H9 (cell line): ENCODE data around the gene TDRD9. TPM values are rescaled to one million over a fixed set of nuclear protein-coding genes. Genes with fewer than 3 reads are reported as not detected.

ENCODE experiments used
- DNase-seq: peaks from one replicate; pipeline ENCODE4 v3.0.0-alpha.2; 2017
- H2AFZ ChIP-seq: one replicate; pipeline ENCODE4 v1.6.1; 2013; ENCODE audit warnings: mild to moderate bottlenecking, low read length, control low read depth, moderate library complexity
- H2AK5ac ChIP-seq: 2 replicates; pipeline ENCODE4 v1.6.1; 2013; ENCODE audit warnings: low read length, control low read depth, mixed read lengths; ENCODE audit not compliant: insufficient read length
- H2BK120ac ChIP-seq: one replicate; pipeline ENCODE4 v1.6.1; 2013; ENCODE audit warnings: low read depth, mild to moderate bottlenecking, low read length, control low read depth, inconsistent platforms; ENCODE audit not compliant: poor library complexity, severe bottlenecking
- H2BK12ac ChIP-seq: 2 replicates; pipeline ENCODE4 v1.6.1; 2013; ENCODE audit warnings: low read length, control low read depth, mixed read lengths, low read depth; ENCODE audit not compliant: insufficient read length
- H2BK15ac ChIP-seq: 2 replicates; pipeline ENCODE4 v1.6.1; 2013; ENCODE audit warnings: low read depth, low read length, control low read depth
- H2BK20ac ChIP-seq: one replicate; pipeline ENCODE4 v1.6.1; 2013; ENCODE audit warnings: low read depth, mild to moderate bottlenecking, low read length, control low read depth, inconsistent platforms; ENCODE audit not compliant: poor library complexity, severe bottlenecking
- H2BK5ac ChIP-seq: 2 replicates; pipeline ENCODE4 v1.6.1; 2013; ENCODE audit warnings: low read length, control low read depth, mixed read lengths; ENCODE audit not compliant: insufficient read length
- H3K14ac ChIP-seq: 2 replicates; pipeline ENCODE4 v1.6.1; 2013; ENCODE audit warnings: low read length, control low read depth; ENCODE audit not compliant: insufficient read depth
- H3K18ac ChIP-seq: 2 replicates; pipeline ENCODE4 v1.6.1; 2013; ENCODE audit warnings: low read depth, mild to moderate bottlenecking, mixed read lengths, low read length, control low read depth; ENCODE audit not compliant: insufficient read length
- H3K23ac ChIP-seq: 2 replicates; pipeline ENCODE4 v1.6.1; 2013; ENCODE audit warnings: low read length, control low read depth, mixed read lengths, low read depth; ENCODE audit not compliant: insufficient read length
- H3K23me2 ChIP-seq: 2 replicates; pipeline ENCODE4 v1.6.1; 2013; ENCODE audit warnings: low read depth, mild to moderate bottlenecking, mixed read lengths, low read length, control low read depth; ENCODE audit not compliant: insufficient read length, poor library complexity, severe bottlenecking
- H3K27ac ChIP-seq: 2 replicates; pipeline ENCODE4 v1.5.1; 2013; ENCODE audit warnings: low read length, control low read depth, mixed read lengths, low read depth; ENCODE audit not compliant: insufficient read length
- H3K27me3 ChIP-seq: 2 replicates; pipeline ENCODE4 v1.6.1; 2013; ENCODE audit warnings: low read length, control low read depth, inconsistent platforms; ENCODE audit not compliant: insufficient read depth
- H3K4ac ChIP-seq: 2 replicates; pipeline ENCODE4 v1.6.1; 2013; ENCODE audit warnings: low read depth, mild to moderate bottlenecking, control low read depth, inconsistent platforms, low read length, moderate library complexity
- H3K4me1 ChIP-seq: 2 replicates; pipeline ENCODE4 v1.6.1; 2013; ENCODE audit warnings: low read length, control low read depth, inconsistent platforms; ENCODE audit not compliant: insufficient read depth
- H3K4me2 ChIP-seq: 2 replicates; pipeline ENCODE4 v1.6.1; 2013; ENCODE audit warnings: low read length, control low read depth, mixed read lengths; ENCODE audit not compliant: insufficient read length, insufficient read depth
- H3K56ac ChIP-seq: 2 replicates; pipeline ENCODE4 v1.6.1; 2013; ENCODE audit warnings: low read depth, mild to moderate bottlenecking, mixed read lengths, low read length, control low read depth; ENCODE audit not compliant: insufficient read length
- H3K79me1 ChIP-seq: 2 replicates; pipeline ENCODE4 v1.6.1; 2013; ENCODE audit warnings: low read depth, mild to moderate bottlenecking, moderate library complexity, low read length, control low read depth, inconsistent platforms; ENCODE audit not compliant: insufficient read depth, poor library complexity, severe bottlenecking
- H3K79me2 ChIP-seq: 2 replicates; pipeline ENCODE4 v1.6.1; 2013; ENCODE audit warnings: low read length, control low read depth, inconsistent platforms; ENCODE audit not compliant: insufficient read depth
- H3K9ac ChIP-seq: 2 replicates; pipeline ENCODE4 v1.6.1; 2013; ENCODE audit warnings: low read length, control low read depth, mixed read lengths; ENCODE audit not compliant: insufficient read length; ENCODE audit errors: extremely low read depth
- H3K9me3 ChIP-seq: one replicate; pipeline ENCODE4 v1.6.1; 2013; ENCODE audit warnings: low read depth, low read length, inconsistent platforms; ENCODE audit not compliant: control insufficient read depth
- H3T11ph ChIP-seq: one replicate; pipeline ENCODE4 v1.6.1; 2013; ENCODE audit warnings: mild to moderate bottlenecking, low read length, control low read depth, inconsistent platforms
- H4K20me1 ChIP-seq: one replicate; pipeline ENCODE4 v1.6.1; 2013; ENCODE audit not compliant: control insufficient read depth, insufficient read length, insufficient read depth
- H4K5ac ChIP-seq: 2 replicates; pipeline ENCODE4 v1.6.1; 2013; ENCODE audit warnings: low read depth, mild to moderate bottlenecking, mixed read lengths, low read length, control low read depth; ENCODE audit not compliant: insufficient read length
- H4K8ac ChIP-seq: replicated peaks from 2 replicates; pipeline ENCODE4 v1.6.1; 2013; ENCODE audit warnings: low read length, control low read depth, mixed read lengths, low read depth; ENCODE audit not compliant: insufficient read length
- H4K91ac ChIP-seq: 2 replicates; pipeline ENCODE4 v1.6.1; 2013; ENCODE audit warnings: low read depth, mild to moderate bottlenecking, moderate library complexity, mixed read lengths, low read length, control low read depth; ENCODE audit not compliant: insufficient read length
- H3K27ac Mint-ChIP-seq, 3 experiments: 2 replicates in 2 of 3; 3 replicates in 1 of 3; pipeline ENCODE4 v1.8.0; 2020 to 2021; ENCODE audit warnings: mixed read lengths in 3 of 3, mild to moderate bottlenecking in 1 of 3, moderate library complexity in 1 of 3
- H3K27me3 Mint-ChIP-seq: 2 replicates; pipeline ENCODE4 v1.8.0; 2021; ENCODE audit warnings: low read depth, mild to moderate bottlenecking, moderate library complexity, mixed read lengths
- H3K36me3 Mint-ChIP-seq, 3 experiments: 2 replicates in 2 of 3; 3 replicates in 1 of 3; pipeline ENCODE4 v1.8.0; 2020 to 2021; ENCODE audit warnings: low read depth in 3 of 3, mixed read lengths in 3 of 3; ENCODE audit not compliant: insufficient read depth in 1 of 3
- H3K4me1 Mint-ChIP-seq, 2 experiments: 2 replicates each; pipeline ENCODE4 v1.8.0; 2020; ENCODE audit warnings: mixed read lengths in 2 of 2
- H3K4me3 Mint-ChIP-seq, 2 experiments: 2 replicates in 1 of 2; 3 replicates in 1 of 2; pipeline ENCODE4 v1.8.0; 2020 to 2021; ENCODE audit warnings: mild to moderate bottlenecking in 2 of 2, mixed read lengths in 2 of 2, moderate library complexity in 1 of 2
- H3K9me3 Mint-ChIP-seq, 2 experiments: 2 replicates in 1 of 2; 3 replicates in 1 of 2; pipeline ENCODE4 v1.8.0; 2020; ENCODE audit warnings: mild to moderate bottlenecking in 2 of 2, mixed read lengths in 2 of 2, moderate library complexity in 1 of 2
- CTCF ChIP-seq: fragments of 200-600 bp; sonication (generic); conservative IDR thresholded peaks from 3 replicates; pipeline ENCODE4 v1.8.0; 2021; ENCODE audit warnings: antibody characterized with exemption, mild to moderate bottlenecking
- WGBS: extraction: QIAGEN DNeasy Blood & Tissue Kit; methylation state at CpG from one replicate; pipeline ENCODE4 v1.1.7; 2013; ENCODE audit warnings: missing lambda C conversion rate, low lambda C conversion rate, mixed read lengths; ENCODE audit not compliant: insufficient read length; ENCODE audit errors: extremely low coverage; 5-methylcytosine and 5-hydroxymethylcytosine counted together
- total RNA-seq: library from RNA; stranded (reverse); gene quantifications from 2 replicates; pipeline ENCODE4 v1.2.1, GENCODE V29; 2021

Gene TDRD9
- total RNA-seq, 1 experiment from 2014 or later, result not detected

- Mint-ChIP-seq H3K27me3 (peaks cover 5% of the 10 kb centered on the region; the same call in 1 of the 2 replicates), H3K9me3 (no peaks in the 10 kb centered on the region), H3K27ac (no peak overlapping the region), H3K4me3 (no peak overlapping the region), H3K36me3 (no peaks in the 10 kb centered on the region), H3K4me1 (peaks cover 20 to 35% of the 10 kb centered on the region in 2 experiments)
- Histone ChIP-seq H3K18ac (no peak overlapping the region), H3K27ac (no peak overlapping the region), H2BK20ac (no peak overlapping the region), H3K9ac (no peak overlapping the region), H2BK5ac (no peak overlapping the region), H3T11ph (no peak overlapping the region), H3K27me3 (no peaks in the 10 kb centered on the region), H4K20me1 (no peaks in the 10 kb centered on the region), H3K4me2 (no peak overlapping the region), H3K79me2 (no peaks in the 10 kb centered on the region), H3K9me3 (no peaks in the 10 kb centered on the region), H4K5ac (no peak overlapping the region), H2BK120ac (no peak overlapping the region), H3K23me2 (no peaks in the 10 kb centered on the region), H3K23ac (no peak overlapping the region), H2BK12ac (no peak overlapping the region), H4K91ac (no peak overlapping the region), H3K4ac (no peak overlapping the region), H4K8ac (no peak overlapping the region), H2AK5ac (no peak overlapping the region), H2BK15ac (no peak overlapping the region), H3K4me1 (peaks cover under 1% of the 10 kb centered on the region; the same call in 1 of the 2 replicates), H3K79me1 (no peaks in the 10 kb centered on the region), H2AFZ (no peak overlapping the region), H3K14ac (no peak overlapping the region), H3K56ac (no peak overlapping the region)
- WGBS, result no CpG with 5 or more reads among the region's 9 CpGs
- TF ChIP-seq CTCF, result no peak
- no peak for DNase-seq
Observed at GRCh38 chr14:103884854-103885253, 43.4 kb upstream of the TDRD9 start.
